Astrocyte (in vitro differentiated cells and primary cell): ENCODE data around the gene BRMS1.

Experiments
- CTCF ChIP-seq: IDR thresholded peaks from 2 replicates; pipeline ENCODE4 v1.5.1; 2011; ENCODE audit warnings: low read depth, mild to moderate bottlenecking, inconsistent platforms, low read length, moderate library complexity; ENCODE audit not compliant: insufficient read depth
- EZH2 ChIP-seq: IDR thresholded peaks from 2 replicates; pipeline ENCODE4 v1.6.1; 2012; ENCODE audit warnings: mild to moderate bottlenecking, low read length, inconsistent platforms; ENCODE audit not compliant: insufficient read depth

GRCh38 chr11:66361502-66361941, 16.6 kb upstream of the BRMS1 start:
- TF ChIP-seq CTCF (no peak), EZH2 (no peak)
